Ishikawa (cell line): ENCODE data around the gene SHKBP1.

Experiments
- CEBPB ChIP-seq: IDR thresholded peaks from 2 replicates; pipeline ENCODE4 v1.6.1; 2012
- CREB1 ChIP-seq: IDR thresholded peaks from 2 replicates; pipeline ENCODE4 v1.6.1; 2012; ENCODE audit warnings: low read depth
- MAX ChIP-seq: IDR thresholded peaks from 2 replicates; pipeline ENCODE4 v1.6.1; 2012
- NFIC ChIP-seq: IDR thresholded peaks from 2 replicates; pipeline ENCODE4 v1.6.1; 2012
- RAD21 ChIP-seq: IDR thresholded peaks from 2 replicates; pipeline ENCODE4 v1.6.1; 2012; ENCODE audit warnings: low read depth
- REST ChIP-seq: IDR thresholded peaks from 2 replicates; pipeline ENCODE4 v1.6.1; 2012; ENCODE audit warnings: low read depth, mild to moderate bottlenecking
- TAF1 ChIP-seq: IDR thresholded peaks from 2 replicates; pipeline ENCODE4 v1.6.1; 2012; ENCODE audit warnings: low read depth, mild to moderate bottlenecking
- TCF12 ChIP-seq: IDR thresholded peaks from 2 replicates; pipeline ENCODE4 v1.6.1; 2012; ENCODE audit warnings: low read depth
- YY1 ChIP-seq: IDR thresholded peaks from 2 replicates; pipeline ENCODE4 v1.6.1; 2012; ENCODE audit warnings: low read depth
- ZBTB7A ChIP-seq: IDR thresholded peaks from 2 replicates; pipeline ENCODE4 v1.6.1; 2012; ENCODE audit warnings: low read depth
- TF ChIP-seq, protein P1 (sequence below): IDR thresholded peaks from 2 replicates; pipeline ENCODE4 v1.6.1; 2012

DNA sequence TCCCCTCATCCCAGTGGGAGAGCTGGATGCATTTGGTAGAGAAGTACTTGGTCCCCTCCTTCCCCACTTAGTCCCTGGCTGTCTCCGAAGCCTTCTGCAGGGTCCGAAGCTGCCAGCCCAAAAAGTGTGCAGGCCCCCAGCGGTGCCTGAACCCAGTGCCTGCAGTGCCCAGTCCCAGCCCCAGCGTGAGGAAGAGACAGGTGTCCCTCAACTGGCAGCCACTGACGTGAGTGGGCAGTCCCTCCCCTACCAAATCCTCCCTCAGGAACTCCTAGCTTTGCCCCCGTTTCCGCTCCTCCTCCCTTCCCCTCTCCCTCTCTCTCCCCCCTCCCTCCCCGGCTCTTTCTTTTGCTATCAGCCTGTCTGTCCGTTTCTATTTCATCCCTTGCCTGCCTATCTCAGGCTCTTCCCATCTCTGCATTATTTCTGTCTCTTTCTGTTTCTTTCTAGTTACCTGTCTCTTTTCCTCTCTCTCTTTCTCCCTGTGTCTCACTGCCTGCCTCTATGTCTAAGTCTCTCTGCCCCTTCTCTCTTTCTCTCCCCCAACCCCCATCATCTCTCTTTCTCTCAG, 22.7 kb downstream of the SHKBP1 start:
- no peak for TF ChIP-seq CREB1
- TF ChIP-seq YY1: no peak
- TF ChIP-seq TCF12: no peak
- TF ChIP-seq RAD21: no peak
- no peak for TF ChIP-seq REST
- no peak for TF ChIP-seq ZBTB7A
- no peak for TF ChIP-seq CEBPB
- TF ChIP-seq NFIC: no peak
- TF ChIP-seq MAX: no peak
- TF ChIP-seq, protein P1, sequence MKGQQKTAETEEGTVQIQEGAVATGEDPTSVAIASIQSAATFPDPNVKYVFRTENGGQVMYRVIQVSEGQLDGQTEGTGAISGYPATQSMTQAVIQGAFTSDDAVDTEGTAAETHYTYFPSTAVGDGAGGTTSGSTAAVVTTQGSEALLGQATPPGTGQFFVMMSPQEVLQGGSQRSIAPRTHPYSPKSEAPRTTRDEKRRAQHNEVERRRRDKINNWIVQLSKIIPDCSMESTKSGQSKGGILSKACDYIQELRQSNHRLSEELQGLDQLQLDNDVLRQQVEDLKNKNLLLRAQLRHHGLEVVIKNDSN: no peak
- no peak for TF ChIP-seq TAF1
